Activated CD8-positive, alpha-beta T cell treated with anti-CD3 and anti-CD28 coated beads for 36 hours (primary cell): Measurements from ENCODE around the gene CAPN10. TPM values are rescaled to one million over a fixed set of nuclear protein-coding genes. Genes with fewer than 3 reads are reported as not detected.
A peak's percentile ranks its signal among the peaks of the same experiment; 100 is the strongest.

ENCODE experiments used
- ATAC-seq: fragments of 200-7000 bp; cut with Tn5 transposase; one replicate; pipeline ENCODE4 v1.10.0; 2021; ENCODE audit warnings: mild to moderate bottlenecking, moderate library complexity
- CTCF ChIA-PET: fragments of 350-600 bp; sonication (Branson Sonifier 250); formaldehyde crosslinking; loops from one replicate; lab custom pipeline; 2021; ENCODE audit warnings: antibody characterized with exemption; lab: Charles Lee
- POLR2A ChIA-PET: fragments of 350-600 bp; sonication (Branson Sonifier 250); formaldehyde crosslinking; loops from one replicate; lab custom pipeline; 2021; ENCODE audit warnings: antibody characterized with exemption; lab: Charles Lee
- DNase-seq: peaks from one replicate; pipeline ENCODE4 v3.0.0-alpha.2; 2020
- H3K27ac Mint-ChIP-seq: one replicate; pipeline ENCODE4 v1.8.0; 2021; ENCODE audit warnings: mild to moderate bottlenecking, mixed read lengths
- H3K27me3 Mint-ChIP-seq: one replicate; pipeline ENCODE4 v1.8.0; 2021; ENCODE audit warnings: mixed read lengths
- H3K36me3 Mint-ChIP-seq: one replicate; pipeline ENCODE4 v1.8.0; 2021; ENCODE audit warnings: low read depth, mixed read lengths
- H3K4me1 Mint-ChIP-seq: one replicate; pipeline ENCODE4 v1.8.0; 2021; ENCODE audit warnings: low read depth, mixed read lengths
- H3K4me3 Mint-ChIP-seq: one replicate; pipeline ENCODE4 v1.8.0; 2021; ENCODE audit warnings: mild to moderate bottlenecking, moderate library complexity, mixed read lengths
- H3K9me3 Mint-ChIP-seq: one replicate; pipeline ENCODE4 v1.8.0; 2021; ENCODE audit warnings: mixed read lengths
- CTCF ChIP-seq: fragments of 200-600 bp; IDR thresholded peaks from one replicate; pipeline ENCODE4 v1.8.0; 2022; ENCODE audit warnings: antibody characterized with exemption, mild to moderate bottlenecking
- intact Hi-C: fragments of 100-400 bp; cut with micrococcal nuclease; formaldehyde crosslinking; loops from one replicate; pipeline ENCODE4 v1.10.0; 2022
- total RNA-seq, 2 experiments: library from RNA; stranded (reverse); gene quantifications; one replicate each; pipeline ENCODE4 v1.2.3, GENCODE V29; 2021

CAPN10 gene
- total RNA-seq, 2 experiments from 2014 or later, result 26.8 to 29.1 TPM

DNA sequence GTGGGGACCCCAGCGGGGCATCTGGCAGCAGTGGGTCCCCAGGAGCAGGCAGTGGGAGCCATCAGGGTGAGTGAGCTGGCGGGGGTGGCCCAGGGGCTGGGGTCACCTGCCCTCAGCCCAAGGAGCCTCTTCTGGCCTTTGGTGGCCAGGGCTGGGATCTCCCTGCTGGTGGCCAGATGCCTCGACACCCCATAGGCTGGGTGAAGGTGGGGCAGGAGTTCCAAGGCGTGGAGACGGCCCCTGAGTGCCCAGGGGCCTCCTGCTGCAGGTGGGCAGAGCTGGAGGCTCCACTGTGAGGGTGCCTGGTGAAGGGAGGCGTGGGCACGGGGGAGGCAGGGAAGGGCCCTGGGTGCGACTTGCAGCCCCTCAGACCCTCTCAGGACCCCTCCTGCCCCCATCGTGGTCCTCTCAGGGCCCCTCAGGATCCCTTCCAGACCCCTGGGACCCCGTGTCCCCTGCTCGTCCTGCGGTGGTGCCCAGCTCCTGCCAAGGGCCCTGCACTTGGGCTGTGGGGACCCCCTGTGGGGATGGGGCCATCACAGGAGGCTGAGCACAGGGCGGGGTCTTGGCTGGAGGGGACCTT lies 33.7 kb downstream of the CAPN10 start:
- no peak for DNase-seq
- H3K27me3 Mint-ChIP-seq, result no peaks in the 10 kb centered on the region
- peaks cover 8% of the 10 kb centered on the region for H3K9me3 Mint-ChIP-seq
- POLR2A ChIA-PET, result interaction anchor here (0.6 to 2.1 kb wide), 2 partner anchors 59 to 404 kb away, joined by 3 to 8 read pairs; partner anchors contain the start of gene DUSP28
- no peak overlapping the region for H3K27ac Mint-ChIP-seq
- no peak for TF ChIP-seq CTCF
- no peak for ATAC-seq
- intact Hi-C loops, result loop anchor here (5.0 kb wide), 1 partner anchor 53 kb away; the partner anchor contains the start of gene RNPEPL1
- H3K4me1 Mint-ChIP-seq, result peaks cover 46% of the 10 kb centered on the region
- no peak overlapping the region for H3K4me3 Mint-ChIP-seq
- peaks cover 14% of the 10 kb centered on the region for H3K36me3 Mint-ChIP-seq
- CTCF ChIA-PET, result interaction anchor here (1.0 to 5.3 kb wide), 2 partner anchors 34 to 59 kb away, joined by 3 to 21 read pairs; partner anchors contain the start of gene CAPN10

GRCh38 chr2:240620859-240621258 lies 34.3 kb downstream of the CAPN10 start:
- H3K9me3 Mint-ChIP-seq, result peaks cover 8% of the 10 kb centered on the region
- no peak overlapping the region for H3K4me3 Mint-ChIP-seq

GRCh38 chr2:240622060-240622411 lies 35.5 kb downstream of the CAPN10 start:
- intact Hi-C loops, result loop anchor here (5.0 kb wide), 1 partner anchor 55 kb away; the partner anchor contains the start of gene RNPEPL1
- Mint-ChIP-seq H3K4me1 (peaks cover 58% of the 10 kb centered on the region), H3K9me3 (peaks cover 5% of the 10 kb centered on the region), H3K27me3 (no peaks in the 10 kb centered on the region), H3K36me3 (peaks cover 12% of the 10 kb centered on the region), H3K4me3 (no peak overlapping the region), H3K27ac (peak overlapping the region; percentile 96)
- DNase-seq, result no peak
- ATAC-seq, result no peak
- POLR2A ChIA-PET, result interaction anchor here (0.9 to 4.9 kb wide), 7 partner anchors 9 to 693 kb away, joined by 3 to 25 read pairs (median 3); partner anchors contain the start of genes CAPN10 and DUSP28
- CTCF ChIA-PET, result interaction anchor here (0.8 to 5.3 kb wide), 4 partner anchors 11 to 56 kb away, joined by 3 to 21 read pairs (median 12); partner anchors contain the start of gene CAPN10
- no peak for TF ChIP-seq CTCF

More at GRCh38 chr2:240620859-240621258, 34.3 kb downstream of the CAPN10 start:
- intact Hi-C loops, result loop anchor here (5.0 kb wide), 1 partner anchor 54 kb away; the partner anchor contains the start of gene RNPEPL1
- CTCF ChIA-PET, result interaction anchor here (0.9 to 5.3 kb wide), 6 partner anchors 12 to 107 kb away, joined by 3 to 21 read pairs (median 4); partner anchors contain the start of gene CAPN10
- Mint-ChIP-seq H3K27ac (peak overlapping the region; percentile 96), H3K36me3 (peaks cover 14% of the 10 kb centered on the region), H3K4me1 (peaks cover 50% of the 10 kb centered on the region), H3K27me3 (no peaks in the 10 kb centered on the region)
- TF ChIP-seq CTCF, result no peak
- POLR2A ChIA-PET, result interaction anchor here (0.6 to 4.9 kb wide), 7 partner anchors 8 to 405 kb away, joined by 3 to 25 read pairs (median 3); partner anchors contain the start of genes CAPN10 and DUSP28
- ATAC-seq (no peak), DNase-seq (no peak)

DNA sequence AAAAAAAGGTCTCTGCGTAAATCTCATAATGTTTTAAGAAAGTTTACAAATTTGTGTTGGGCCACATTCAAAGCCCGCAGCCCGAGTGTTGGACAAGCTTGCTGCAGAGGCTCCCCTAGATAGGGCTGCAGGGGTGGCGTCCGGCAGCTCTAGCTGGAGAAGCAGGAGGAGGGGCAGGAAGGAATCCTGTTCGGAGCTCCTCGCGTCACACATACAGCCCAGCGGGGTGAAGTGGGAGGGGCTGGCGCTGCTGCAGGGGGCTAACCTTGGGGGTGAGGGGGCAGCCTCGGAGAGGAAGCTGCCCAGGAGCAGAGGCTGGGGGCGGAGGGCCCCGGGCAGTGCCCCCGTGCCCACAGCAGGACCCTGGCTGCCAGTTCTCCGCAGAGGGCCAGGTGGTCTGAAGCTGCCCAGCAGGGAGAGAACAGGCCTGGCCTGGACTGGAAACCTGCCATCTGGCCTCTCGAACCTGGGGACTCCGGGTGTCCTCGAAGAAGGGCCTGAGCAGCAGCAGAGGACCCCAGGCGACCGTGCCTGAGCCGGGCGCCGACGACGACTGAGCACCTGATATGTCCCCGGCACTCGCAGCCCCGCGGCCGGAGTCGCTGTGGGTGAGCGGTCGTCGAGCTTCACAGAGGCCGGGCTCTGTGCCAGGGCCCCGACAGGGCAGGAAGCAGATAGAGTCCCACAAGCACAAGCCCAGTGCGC lies 36.1 kb downstream of the CAPN10 start:
- CTCF ChIA-PET, result interaction anchor here (0.6 to 5.3 kb wide), 4 partner anchors 11 to 109 kb away, joined by 3 to 21 read pairs (median 12); partner anchors contain the start of gene CAPN10
- peaks cover 10% of the 10 kb centered on the region for H3K36me3 Mint-ChIP-seq
- peaks cover 4% of the 10 kb centered on the region for H3K9me3 Mint-ChIP-seq
- POLR2A ChIA-PET, result interaction anchor here (0.6 to 4.9 kb wide), 7 partner anchors 35 to 692 kb away, joined by 3 to 25 read pairs (median 3); partner anchors contain the start of genes CAPN10 and DUSP28
- H3K27me3 Mint-ChIP-seq, result no peaks in the 10 kb centered on the region
- DNase-seq (peak; percentile 54), ATAC-seq (no peak)
- peak overlapping the region; percentile 96 for H3K27ac Mint-ChIP-seq
- H3K4me3 Mint-ChIP-seq, result no peak overlapping the region
- intact Hi-C loops, result loop anchor here (5.0 kb wide), 1 partner anchor 55 kb away; the partner anchor contains the start of gene RNPEPL1
- peaks cover 62% of the 10 kb centered on the region for H3K4me1 Mint-ChIP-seq
- TF ChIP-seq CTCF, result no peak
